HepG2 (cell line): ENCODE results near the gene TUBA3C. TPM values are rescaled to one million over a fixed set of nuclear protein-coding genes. Genes with fewer than 3 reads are reported as not detected.

Experiments used
- ATAC-seq: fragments of 200-7000 bp; cut with Tn5 transposase; 3 replicates; pipeline ENCODE4 v1.9.1; 2020; ENCODE audit warnings: mild to moderate bottlenecking, moderate library complexity
- BruUV-seq: library from RNA; stranded (reverse); fragments of 400-500 nt; replicated peaks from 2 replicates; lab custom pipeline; 2021; lab: Mats Ljungman, UMichigan
- CTCF ChIA-PET: fragments of 300-600 bp; formaldehyde crosslinking; extraction: SDS; loops from one replicate; lab custom pipeline; 2021; ENCODE audit warnings: low total read pairs, inconsistent platforms, low intra/inter-chr PET ratio; lab: Yijun Ruan, JAX
- POLR2A ChIA-PET: fragments of 350-600 bp; sonication (Branson Sonifier 250); formaldehyde crosslinking; loops from one replicate; lab custom pipeline; 2020; ENCODE audit warnings: antibody characterized with exemption, inconsistent platforms; lab: Yijun Ruan, JAX
- DNase-seq: peaks from one replicate; pipeline ENCODE4 v3.0.0-alpha.2; 2015; ENCODE audit warnings: low spot score
- FAIRE-seq: peaks from 3 replicates; lab custom pipeline; 2011; peaks lifted over from hg19 to GRCh38; lab: Jason Lieb, UNC
- H2AFZ ChIP-seq: one replicate; pipeline ENCODE4 v1.6.1; 2011; ENCODE audit warnings: low read length, inconsistent platforms
- H3K27ac ChIP-seq: fragments of 300-600 bp; 3 replicates; pipeline ENCODE4 v1.8.0; 2011; ENCODE audit warnings: mixed run types, mild to moderate bottlenecking, mixed read lengths, low read length, inconsistent platforms; ENCODE audit not compliant: insufficient read depth; ENCODE audit errors: extremely low read length
- H3K27me3 ChIP-seq, 2 experiments: fragments of 200-600 bp in 1 of 2; 2 replicates in 1 of 2; 3 replicates in 1 of 2; pipeline versions ENCODE4 v1.6.0 to v1.8.0; 2011; ENCODE audit warnings: low read length in 2 of 2, mild to moderate bottlenecking in 2 of 2, moderate library complexity in 2 of 2, inconsistent platforms in 1 of 2; ENCODE audit not compliant: insufficient read depth in 2 of 2, control insufficient read depth in 1 of 2
- H3K36me3 ChIP-seq, 2 experiments: fragments of 200-600 bp in 1 of 2; replicated peaks in 1 of 2; 2 replicates in 1 of 2; 3 replicates in 1 of 2; pipeline versions ENCODE4 v1.5.1 to v1.8.0; 2011; ENCODE audit warnings: low read length in 2 of 2, inconsistent platforms in 1 of 2; ENCODE audit not compliant: insufficient read depth in 2 of 2, control insufficient read depth in 1 of 2
- H3K4me1 ChIP-seq: 2 replicates; pipeline ENCODE4 v1.5.1; 2012; ENCODE audit warnings: low read length, inconsistent platforms; ENCODE audit not compliant: insufficient read depth
- H3K4me2 ChIP-seq: 2 replicates; pipeline ENCODE4 v1.6.0; 2011; ENCODE audit warnings: low read depth, low read length, inconsistent platforms
- H3K4me3 ChIP-seq, 3 experiments: fragments of 200-600 bp in 1 of 3; sonication (generic), shearing (Covaris generic) in 1 of 3; replicated peaks in 1 of 3; 2 replicates each; pipeline ENCODE4 v1.5.1; 2011 to 2016; ENCODE audit warnings: low read length in 3 of 3, inconsistent platforms in 2 of 3, low read depth in 2 of 3, mild to moderate bottlenecking in 2 of 3, control low read depth in 1 of 3, mixed read lengths in 1 of 3; ENCODE audit not compliant: insufficient read depth in 1 of 3
- H3K79me2 ChIP-seq: one replicate; pipeline ENCODE4 v1.6.1; 2011; ENCODE audit warnings: low read length, inconsistent platforms; ENCODE audit not compliant: insufficient read depth
- H3K9ac ChIP-seq: 2 replicates; pipeline ENCODE4 v1.6.0; 2011; ENCODE audit warnings: mild to moderate bottlenecking, low read depth, low read length, inconsistent platforms; ENCODE audit not compliant: insufficient read depth
- H3K9me3 ChIP-seq: 2 replicates; pipeline ENCODE4 v1.5.1; 2012; ENCODE audit warnings: mild to moderate bottlenecking, low read length
- H4K20me1 ChIP-seq: 2 replicates; pipeline ENCODE4 v1.6.0; 2011; ENCODE audit warnings: inconsistent platforms, mild to moderate bottlenecking, low read length, moderate library complexity; ENCODE audit not compliant: insufficient read depth
- BRF2 ChIP-seq: sonication (generic); formaldehyde crosslinking; IDR thresholded peaks from 2 replicates; pipeline ENCODE4 v1.8.1; 2022; ENCODE audit warnings: mild to moderate bottlenecking, missing genetic modification reagents
- CTCF ChIP-seq: sonication (generic); formaldehyde crosslinking; IDR thresholded peaks from 2 replicates; pipeline ENCODE4 v1.5.0; 2020; ENCODE audit warnings: mild to moderate bottlenecking, missing genetic modification reagents, moderate library complexity
- HMGA1 ChIP-seq: sonication (generic); formaldehyde crosslinking; conservative IDR thresholded peaks from 2 replicates; pipeline ENCODE4 v1.4.0; 2020; ENCODE audit warnings: missing genetic modification reagents
- NCOR1 ChIP-seq: fragments of 200-600 bp; sonication (generic); IDR thresholded peaks from 2 replicates; pipeline ENCODE4 v1.7.0; 2017; ENCODE audit warnings: antibody characterized with exemption, low read length, borderline replicate concordance
- PHF20 ChIP-seq: sonication (generic); formaldehyde crosslinking; IDR thresholded peaks from 2 replicates; pipeline ENCODE4 v1.5.0; 2020; ENCODE audit warnings: mild to moderate bottlenecking, missing genetic modification reagents
- RFX5 ChIP-seq: IDR thresholded peaks from 2 replicates; pipeline ENCODE4 v1.6.1; 2011; ENCODE audit warnings: low read depth, low read length, improper control_type of control experiment
- RORA ChIP-seq: sonication (generic); formaldehyde crosslinking; IDR thresholded peaks from 2 replicates; pipeline ENCODE4 v1.5.0; 2020; ENCODE audit warnings: mild to moderate bottlenecking, missing genetic modification reagents, moderate library complexity
- SMC3 ChIP-seq: IDR thresholded peaks from 2 replicates; pipeline ENCODE4 v1.6.1; 2011; ENCODE audit warnings: low read length, improper control_type of control experiment
- SP5 ChIP-seq: IDR thresholded peaks from 2 replicates; pipeline ENCODE4 v1.6.1; 2016; ENCODE audit warnings: low read depth, borderline replicate concordance
- STAG1 ChIP-seq: sonication (generic); formaldehyde crosslinking; IDR thresholded peaks from 2 replicates; pipeline ENCODE4 v1.4.0; 2020; ENCODE audit warnings: missing genetic modification reagents
- TBP ChIP-seq: sonication (generic); formaldehyde crosslinking; IDR thresholded peaks from 2 replicates; pipeline ENCODE4 v1.5.0; 2020; ENCODE audit warnings: missing genetic modification reagents
- TBX2 ChIP-seq: sonication (generic); formaldehyde crosslinking; IDR thresholded peaks from 2 replicates; pipeline ENCODE4 v1.5.0; 2020; ENCODE audit warnings: missing genetic modification reagents, mild to moderate bottlenecking, borderline replicate concordance
- YEATS4 ChIP-seq: sonication (generic); formaldehyde crosslinking; IDR thresholded peaks from 2 replicates; pipeline ENCODE4 v1.4.0; 2020; ENCODE audit warnings: missing genetic modification reagents, borderline replicate concordance
- ZNF781 ChIP-seq: sonication (generic); formaldehyde crosslinking; IDR thresholded peaks from 2 replicates; pipeline ENCODE4 v1.5.1; 2020; ENCODE audit warnings: borderline replicate concordance, mild to moderate bottlenecking, missing genetic modification reagents; ENCODE audit errors: not compliant biosample characterization
- ZSCAN12 ChIP-seq: sonication (generic); formaldehyde crosslinking; IDR thresholded peaks from 2 replicates; pipeline ENCODE4 v1.9.0; 2021; ENCODE audit warnings: mild to moderate bottlenecking, missing genetic modification reagents
- WGBS: methylation state at CpG from one replicate; pipeline ENCODE4 v1.1.6; 2017; ENCODE audit warnings: low lambda C conversion rate; 5-methylcytosine and 5-hydroxymethylcytosine counted together
- in situ Hi-C: cut with HindIII; loops from 2 replicates; pipeline ENCODE4 v1.10.0; 2017; ENCODE audit warnings: low pct_unique_long_range_greater_than_20kb; ENCODE audit not compliant: extremely low pct_ligation_motif_present
- intact Hi-C: fragments of 100-400 bp; cut with micrococcal nuclease; formaldehyde crosslinking; loops from one replicate; pipeline ENCODE4 v1.10.0; 2022; ENCODE audit not compliant: unreplicated experiment
- polyA plus RNA-seq, 8 experiments: library from polyadenylated mRNA; depleted of rRNA in 3 of 8; stranded (reverse) in 7 of 8; unstranded in 1 of 8; fragments of >200 nt; fragmentation: Illumina TruSeq in 4 of 8; extraction: Trizol in 4 of 8; gene quantifications; 2 replicates each; pipeline versions ENCODE4 v1.2.1 to v1.2.3, GENCODE V29; 2011 to 2016; ENCODE audit warnings: low read depth in 4 of 8, missing spikeins in 1 of 8, mixed read lengths in 1 of 8; ENCODE audit not compliant: insufficient read depth in 1 of 8
- total RNA-seq, 5 experiments: library from RNA; depleted of rRNA; stranded (reverse); fragments of >200 nt; fragmentation: Illumina TruSeq; extraction: Trizol; gene quantifications; 2 replicates each; pipeline ENCODE4 v1.2.3, GENCODE V29; 2016; ENCODE audit warnings: low read depth in 1 of 5

Gene TUBA3C
- total and polyA plus RNA-seq, 2 of the 13 experiments (the other 11 are each of a cell fraction or from before 2014, with no cell fraction given): not detected

GRCh38 chr13:19153782-19154450 is 27.7 kb downstream of the TUBA3C start:
- TF ChIP-seq STAG1 (CRISPR knock-in tag) (peak; percentile 57), CTCF (CRISPR knock-in tag) (peak; percentile 65), HMGA1 (CRISPR knock-in tag) (no peak), SMC3 (peak; percentile 24; the same call in 1 of the 2 replicates), RFX5 (0 out of 2 replicates have a peak, but pooled peaks have one; percentile 12)
- POLR2A ChIA-PET: no interaction called here
- no TSS peak for BruUV-seq
- FAIRE-seq: no peak
- Histone ChIP-seq H3K36me3 (no peaks in the 10 kb centered on the region), H4K20me1 (no peaks in the 10 kb centered on the region), H3K27me3 (no peaks in the 10 kb centered on the region), H3K4me1 (no peaks in the 10 kb centered on the region), H3K9me3 (peaks cover under 1% of the 10 kb centered on the region; the same call in 1 of the 2 replicates), H3K4me3 (no peak overlapping the region), H3K27ac (no peak overlapping the region), H3K9ac (no peak overlapping the region), H3K4me2 (no peak overlapping the region), H2AFZ (no peak overlapping the region), H3K79me2 (no peaks in the 10 kb centered on the region)
- CTCF ChIA-PET: interaction anchor here (0.9 kb wide), 1 partner anchor 433 kb away, joined by 3 read pairs; no protein-coding TSS in a partner anchor
- 20% methylated on average over 1 of the region's 9 CpGs for WGBS
- peak; percentile 83 for ATAC-seq
- intact Hi-C loops (no loop called here), in situ Hi-C loops (loop anchor here (10.0 kb wide), 1 partner anchor 441 kb away; no protein-coding TSS in a partner anchor)
- DNase-seq: peak; percentile 7

GRCh38 chr13:19152403-19152802 is 29.2 kb downstream of the TUBA3C start:
- no peaks in the 10 kb centered on the region for H3K79me2 ChIP-seq
- DNase-seq (no peak), FAIRE-seq (no peak), ATAC-seq (no peak)
- no peaks in the 10 kb centered on the region for H3K27me3 ChIP-seq
- in situ Hi-C loops (loop anchor here (10.0 kb wide), 1 partner anchor 442 kb away; no protein-coding TSS in a partner anchor), intact Hi-C loops (no loop called here)
- ChIA-PET CTCF (no interaction called here), POLR2A (no interaction called here)
- H2AFZ ChIP-seq: no peak overlapping the region
- H4K20me1 ChIP-seq: no peaks in the 10 kb centered on the region
- TF ChIP-seq BRF2 (CRISPR knock-in tag) (no peak), YEATS4 (CRISPR knock-in tag) (no peak), ZSCAN12 (CRISPR knock-in tag) (no peak), TBX2 (CRISPR knock-in tag) (no peak), SP5 (CRISPR knock-in tag) (no peak), NCOR1 (no peak), PHF20 (no peak), ZNF781 (no peak), RORA (no peak), TBP (CRISPR knock-in tag) (no peak)
- H3K4me1 ChIP-seq: no peaks in the 10 kb centered on the region
- H3K9me3 ChIP-seq: peaks cover 8% of the 10 kb centered on the region
- no peak overlapping the region for H3K4me3 ChIP-seq
- H3K4me2 ChIP-seq: no peak overlapping the region
- no peak overlapping the region for H3K27ac ChIP-seq
- H3K36me3 ChIP-seq: no peaks in the 10 kb centered on the region
- WGBS: 0% methylated on average over 2 of the region's 5 CpGs
- H3K9ac ChIP-seq: no peak overlapping the region
- BruUV-seq: no TSS peak
